Activated T-cell treated with anti-CD3 and anti-CD28 coated beads, Interleukin-2, amount 50 U/mL, for 72 hours (primary cell): Measurements from ENCODE around the gene EPHA8. TPM values are rescaled to one million over a fixed set of nuclear protein-coding genes. Genes with fewer than 3 reads are reported as not detected.

Experiments
- ATAC-seq, 2 donors: fragments of 150-1000 bp; cut with Tn5 transposase; replicated peaks in 1 of 2; 2 replicates each; pipeline ENCODE4 v1.10.0; 2021; ENCODE audit warnings: moderate library complexity in 2 of 2, mild to moderate bottlenecking in 1 of 2
- DNase-seq, 2 donors: peaks; one replicate each; pipeline ENCODE4 v3.0.0; 2021 to 2022; ENCODE audit warnings: mixed read lengths in 1 of 2
- H3K27ac Mint-ChIP-seq: one replicate; pipeline ENCODE4 v1.8.0; 2022; ENCODE audit warnings: mild to moderate bottlenecking, moderate library complexity, mixed read lengths
- H3K27me3 Mint-ChIP-seq: one replicate; pipeline ENCODE4 v1.8.0; 2022; ENCODE audit warnings: low read depth, mixed read lengths
- H3K36me3 Mint-ChIP-seq, 2 donors: one replicate each; pipeline ENCODE4 v1.8.0; 2022; ENCODE audit warnings: mixed read lengths in 2 of 2, mild to moderate bottlenecking in 1 of 2; ENCODE audit not compliant: insufficient read depth in 2 of 2
- H3K4me1 Mint-ChIP-seq: one replicate; pipeline ENCODE4 v1.8.0; 2022; ENCODE audit warnings: low read depth, mixed read lengths
- H3K4me3 Mint-ChIP-seq, 2 donors: one replicate each; pipeline ENCODE4 v1.8.0; 2022; ENCODE audit warnings: mild to moderate bottlenecking in 2 of 2, mixed read lengths in 2 of 2, moderate library complexity in 2 of 2
- H3K9me3 Mint-ChIP-seq, 2 donors: one replicate each; pipeline ENCODE4 v1.8.0; 2022; ENCODE audit warnings: mixed read lengths in 2 of 2
- total RNA-seq, 2 donors: library from RNA; stranded (reverse); gene quantifications; one replicate each; pipeline ENCODE4 v1.2.3, GENCODE V29; 2022

Gene EPHA8
- total RNA-seq, 2 donors from 2014 or later, result not detected

- no peaks in the 10 kb centered on the region for H3K4me1 Mint-ChIP-seq
- DNase-seq (no peak), ATAC-seq (no peak)
- no peak overlapping the region for H3K4me3 Mint-ChIP-seq
- no peak overlapping the region for H3K27ac Mint-ChIP-seq
- H3K27me3 Mint-ChIP-seq, result no peaks in the 10 kb centered on the region
- peaks cover 9 to 18% of the 10 kb centered on the region in 2 donors for H3K9me3 Mint-ChIP-seq
- peaks cover 0 to 10% of the 10 kb centered on the region in 2 donors for H3K36me3 Mint-ChIP-seq
These were observed 16.4 kb downstream of the EPHA8 start for GRCh38 chr1:22579541-22580155.

- Mint-ChIP-seq H3K27me3 (no peaks in the 10 kb centered on the region), H3K27ac (no peak overlapping the region), H3K4me3 (no peak overlapping the region), H3K9me3 (peaks cover 4 to 14% of the 10 kb centered on the region in 2 donors), H3K4me1 (no peaks in the 10 kb centered on the region), H3K36me3 (peaks cover 0 to 7% of the 10 kb centered on the region in 2 donors)
- no peak for ATAC-seq
- DNase-seq, result no peak
These were observed 19.7 kb downstream of the EPHA8 start for GRCh38 chr1:22582661-22583635.

- Mint-ChIP-seq H3K27me3 (no peaks in the 10 kb centered on the region), H3K36me3 (no peaks in the 10 kb centered on the region), H3K4me1 (no peaks in the 10 kb centered on the region), H3K27ac (no peak overlapping the region), H3K4me3 (no peak overlapping the region), H3K9me3 (peaks cover 0 to 3% of the 10 kb centered on the region in 2 donors)
- no peak for DNase-seq
- ATAC-seq, result no peak
These were observed 20.8 kb downstream of the EPHA8 start for GRCh38 chr1:22584001-22584562.

- no peaks in the 10 kb centered on the region for H3K27me3 Mint-ChIP-seq
- no peak for DNase-seq
These were observed 21.7 kb downstream of the EPHA8 start for GRCh38 chr1:22584970-22585369.

GRCh38 chr1:22585471-22585870, 22.2 kb downstream of the EPHA8 start:
- Mint-ChIP-seq H3K27me3 (no peaks in the 10 kb centered on the region), H3K27ac (no peak overlapping the region), H3K4me1 (no peaks in the 10 kb centered on the region), H3K36me3 (no peaks in the 10 kb centered on the region), H3K4me3 (no peak overlapping the region), H3K9me3 (no peaks in the 10 kb centered on the region)
- DNase-seq (no peak), ATAC-seq (no peak)

More at GRCh38 chr1:22584970-22585369, 21.7 kb downstream of the EPHA8 start:
- no peaks in the 10 kb centered on the region for H3K9me3 Mint-ChIP-seq
- H3K36me3 Mint-ChIP-seq, result no peaks in the 10 kb centered on the region
- H3K4me3 Mint-ChIP-seq, result no peak overlapping the region
- no peak overlapping the region for H3K27ac Mint-ChIP-seq
- no peaks in the 10 kb centered on the region for H3K4me1 Mint-ChIP-seq
- no peak for ATAC-seq

GRCh38 chr1:22586356-22587130, 23.3 kb downstream of the EPHA8 start:
- ATAC-seq (no peak), DNase-seq (no peak)
- H3K27me3 Mint-ChIP-seq, result peaks cover 1% of the 10 kb centered on the region
- H3K27ac Mint-ChIP-seq, result no peak overlapping the region
- no peaks in the 10 kb centered on the region for H3K36me3 Mint-ChIP-seq
- H3K4me1 Mint-ChIP-seq, result no peaks in the 10 kb centered on the region
- no peaks in the 10 kb centered on the region for H3K9me3 Mint-ChIP-seq
- no peak overlapping the region for H3K4me3 Mint-ChIP-seq

- Mint-ChIP-seq H3K4me3 (no peak overlapping the region), H3K9me3 (no peaks in the 10 kb centered on the region), H3K4me1 (no peaks in the 10 kb centered on the region), H3K27me3 (peaks cover 8% of the 10 kb centered on the region), H3K27ac (no peak overlapping the region), H3K36me3 (no peaks in the 10 kb centered on the region)
- DNase-seq (no peak), ATAC-seq (no peak)
These were observed 24.0 kb downstream of the EPHA8 start for GRCh38 chr1:22587247-22587646.

- Mint-ChIP-seq H3K27me3 (peaks cover 11% of the 10 kb centered on the region), H3K36me3 (no peaks in the 10 kb centered on the region), H3K27ac (no peak overlapping the region), H3K9me3 (no peaks in the 10 kb centered on the region), H3K4me1 (no peaks in the 10 kb centered on the region), H3K4me3 (no peak overlapping the region)
- no peak for ATAC-seq
- no peak for DNase-seq
These were observed 25.7 kb downstream of the EPHA8 start for GRCh38 chr1:22588899-22589422.

- no peak overlapping the region for H3K27ac Mint-ChIP-seq
- no peaks in the 10 kb centered on the region for H3K36me3 Mint-ChIP-seq
- H3K9me3 Mint-ChIP-seq, result no peaks in the 10 kb centered on the region
- peaks cover 11% of the 10 kb centered on the region for H3K27me3 Mint-ChIP-seq
- DNase-seq (no peak), ATAC-seq (no peak)
- H3K4me3 Mint-ChIP-seq, result no peak overlapping the region
- no peaks in the 10 kb centered on the region for H3K4me1 Mint-ChIP-seq
These were observed 28.3 kb downstream of the EPHA8 start for GRCh38 chr1:22591576-22591975.

GRCh38 chr1:22592051-22592450, 28.8 kb downstream of the EPHA8 start:
- H3K4me3 Mint-ChIP-seq, result no peak overlapping the region
- no peaks in the 10 kb centered on the region for H3K9me3 Mint-ChIP-seq
- no peaks in the 10 kb centered on the region for H3K36me3 Mint-ChIP-seq
- no peaks in the 10 kb centered on the region for H3K4me1 Mint-ChIP-seq
- DNase-seq (no peak), ATAC-seq (no peak)
- peaks cover 11% of the 10 kb centered on the region for H3K27me3 Mint-ChIP-seq
- no peak overlapping the region for H3K27ac Mint-ChIP-seq

GRCh38 chr1:22592919-22593790, 29.9 kb downstream of the EPHA8 start:
- Mint-ChIP-seq H3K27me3 (peaks cover 11% of the 10 kb centered on the region), H3K36me3 (no peaks in the 10 kb centered on the region), H3K27ac (no peak overlapping the region), H3K9me3 (no peaks in the 10 kb centered on the region), H3K4me1 (no peaks in the 10 kb centered on the region), H3K4me3 (no peak overlapping the region)
- ATAC-seq (no peak), DNase-seq (no peak)

GRCh38 chr1:22594396-22594795, 31.1 kb downstream of the EPHA8 start:
- H3K36me3 Mint-ChIP-seq, result no peaks in the 10 kb centered on the region
- H3K27ac Mint-ChIP-seq, result no peak overlapping the region
- H3K4me1 Mint-ChIP-seq, result no peaks in the 10 kb centered on the region
- DNase-seq, result no peak
- ATAC-seq, result no peak
- no peaks in the 10 kb centered on the region for H3K9me3 Mint-ChIP-seq
- peaks cover 11% of the 10 kb centered on the region for H3K27me3 Mint-ChIP-seq
- no peak overlapping the region for H3K4me3 Mint-ChIP-seq
